ENCODE results near the gene CHRM5. TPM values are rescaled to one million over a fixed set of nuclear protein-coding genes. Genes with fewer than 3 reads are reported as not detected.

CHRM5 gene
- total RNA-seq, 1 experiment from 2014 or later, result not detected

GRCh38 chr15:34070003-34070402, 101.7 kb downstream of the CHRM5 start:
- Histone ChIP-seq H3K27ac (ENCODE audit: low read depth, low read length) (no peak overlapping the region), H3K27me3 (ENCODE audit: insufficient read depth, low read length) (no peaks in the 10 kb centered on the region), H3K4me1 (ENCODE audit: control insufficient read depth in 1 of 2, insufficient read depth in 2 of 2, low read length in 2 of 2) (no peaks in the 10 kb centered on the region), H3K4me3 (replicated peaks in 1 of 2; ENCODE audit: low read depth in 1 of 2, low read length in 2 of 2) (no peak overlapping the region), H3K9me3 (ENCODE audit: control insufficient read depth in 1 of 2, insufficient read depth in 1 of 2, low read depth in 1 of 2, low read length in 2 of 2) (no peaks in the 10 kb centered on the region), H4K20me1 (ENCODE audit: insufficient read depth) (no peaks in the 10 kb centered on the region), H3K9ac (ENCODE audit: low read length) (no peak overlapping the region), H3K79me2 (ENCODE audit: insufficient read depth, low read length) (no peaks in the 10 kb centered on the region), H3K4me2 (ENCODE audit: low read length) (no peak overlapping the region), H3K36me3 (ENCODE audit: control insufficient read depth in 1 of 2, insufficient read depth in 2 of 2, low read length in 2 of 2) (no peaks in the 10 kb centered on the region), H3K9me2 (ENCODE audit: insufficient read depth) (no peaks in the 10 kb centered on the region), H2AFZ (ENCODE audit: low read depth, low read length, poor library complexity, severe bottlenecking) (no peak overlapping the region)
- intact Hi-C loops (cut with micrococcal nuclease), result no loop called here
- ChIA-PET RAD21 (ENCODE audit: low non-redundant PET in 1 of 2, low total read pairs in 2 of 2, uncharacterized antibody in 2 of 2, unreplicated experiment in 2 of 2) (no interaction called here), POLR2A (no interaction called here), CTCF (no interaction called here)
- no TSS peak for BruUV-seq (replicated peaks)
- TF ChIP-seq TCF7L2 (IDR thresholded peaks at IDR 0.05; ENCODE audit: borderline replicate concordance, extremely low read depth, insufficient read depth, insufficient read length), result no peak
- TF ChIP-seq EZH2 (IDR thresholded peaks at IDR 0.05), result no peak
- TF ChIP-seq, protein P1, sequence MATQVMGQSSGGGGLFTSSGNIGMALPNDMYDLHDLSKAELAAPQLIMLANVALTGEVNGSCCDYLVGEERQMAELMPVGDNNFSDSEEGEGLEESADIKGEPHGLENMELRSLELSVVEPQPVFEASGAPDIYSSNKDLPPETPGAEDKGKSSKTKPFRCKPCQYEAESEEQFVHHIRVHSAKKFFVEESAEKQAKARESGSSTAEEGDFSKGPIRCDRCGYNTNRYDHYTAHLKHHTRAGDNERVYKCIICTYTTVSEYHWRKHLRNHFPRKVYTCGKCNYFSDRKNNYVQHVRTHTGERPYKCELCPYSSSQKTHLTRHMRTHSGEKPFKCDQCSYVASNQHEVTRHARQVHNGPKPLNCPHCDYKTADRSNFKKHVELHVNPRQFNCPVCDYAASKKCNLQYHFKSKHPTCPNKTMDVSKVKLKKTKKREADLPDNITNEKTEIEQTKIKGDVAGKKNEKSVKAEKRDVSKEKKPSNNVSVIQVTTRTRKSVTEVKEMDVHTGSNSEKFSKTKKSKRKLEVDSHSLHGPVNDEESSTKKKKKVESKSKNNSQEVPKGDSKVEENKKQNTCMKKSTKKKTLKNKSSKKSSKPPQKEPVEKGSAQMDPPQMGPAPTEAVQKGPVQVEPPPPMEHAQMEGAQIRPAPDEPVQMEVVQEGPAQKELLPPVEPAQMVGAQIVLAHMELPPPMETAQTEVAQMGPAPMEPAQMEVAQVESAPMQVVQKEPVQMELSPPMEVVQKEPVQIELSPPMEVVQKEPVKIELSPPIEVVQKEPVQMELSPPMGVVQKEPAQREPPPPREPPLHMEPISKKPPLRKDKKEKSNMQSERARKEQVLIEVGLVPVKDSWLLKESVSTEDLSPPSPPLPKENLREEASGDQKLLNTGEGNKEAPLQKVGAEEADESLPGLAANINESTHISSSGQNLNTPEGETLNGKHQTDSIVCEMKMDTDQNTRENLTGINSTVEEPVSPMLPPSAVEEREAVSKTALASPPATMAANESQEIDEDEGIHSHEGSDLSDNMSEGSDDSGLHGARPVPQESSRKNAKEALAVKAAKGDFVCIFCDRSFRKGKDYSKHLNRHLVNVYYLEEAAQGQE (IDR thresholded peaks at IDR 0.05; ENCODE audit: low read depth), result no peak
- no peak for TF ChIP-seq YY1 (IDR thresholded peaks at IDR 0.05; ENCODE audit: extremely low read depth, insufficient replicate concordance, low read depth, low read length)
- TF ChIP-seq EGR1 (IDR thresholded peaks at IDR 0.05; ENCODE audit: low read depth), result no peak
- no peak for TF ChIP-seq CBX3 (IDR thresholded peaks at IDR 0.05; ENCODE audit: low read depth)
- TF ChIP-seq JUND (IDR thresholded peaks at IDR 0.05), result no peak
- no peak for TF ChIP-seq EZH2phosphoT487 (IDR thresholded peaks at IDR 0.05; ENCODE audit: borderline replicate concordance)
- TF ChIP-seq ZNF274 (IDR thresholded peaks at IDR 0.05; ENCODE audit: low read depth, low read length), result no peak
- TF ChIP-seq FOSL1 (IDR thresholded peaks at IDR 0.05; ENCODE audit: low read depth), result no peak
- TF ChIP-seq, protein P2, sequence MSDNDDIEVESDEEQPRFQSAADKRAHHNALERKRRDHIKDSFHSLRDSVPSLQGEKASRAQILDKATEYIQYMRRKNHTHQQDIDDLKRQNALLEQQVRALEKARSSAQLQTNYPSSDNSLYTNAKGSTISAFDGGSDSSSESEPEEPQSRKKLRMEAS (IDR thresholded peaks at IDR 0.05), result no peak
- no peak for TF ChIP-seq POLR2AphosphoS5 (IDR thresholded peaks at IDR 0.05; ENCODE audit: low read depth, low read length)
- TF ChIP-seq, protein P3, sequence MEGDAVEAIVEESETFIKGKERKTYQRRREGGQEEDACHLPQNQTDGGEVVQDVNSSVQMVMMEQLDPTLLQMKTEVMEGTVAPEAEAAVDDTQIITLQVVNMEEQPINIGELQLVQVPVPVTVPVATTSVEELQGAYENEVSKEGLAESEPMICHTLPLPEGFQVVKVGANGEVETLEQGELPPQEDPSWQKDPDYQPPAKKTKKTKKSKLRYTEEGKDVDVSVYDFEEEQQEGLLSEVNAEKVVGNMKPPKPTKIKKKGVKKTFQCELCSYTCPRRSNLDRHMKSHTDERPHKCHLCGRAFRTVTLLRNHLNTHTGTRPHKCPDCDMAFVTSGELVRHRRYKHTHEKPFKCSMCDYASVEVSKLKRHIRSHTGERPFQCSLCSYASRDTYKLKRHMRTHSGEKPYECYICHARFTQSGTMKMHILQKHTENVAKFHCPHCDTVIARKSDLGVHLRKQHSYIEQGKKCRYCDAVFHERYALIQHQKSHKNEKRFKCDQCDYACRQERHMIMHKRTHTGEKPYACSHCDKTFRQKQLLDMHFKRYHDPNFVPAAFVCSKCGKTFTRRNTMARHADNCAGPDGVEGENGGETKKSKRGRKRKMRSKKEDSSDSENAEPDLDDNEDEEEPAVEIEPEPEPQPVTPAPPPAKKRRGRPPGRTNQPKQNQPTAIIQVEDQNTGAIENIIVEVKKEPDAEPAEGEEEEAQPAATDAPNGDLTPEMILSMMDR (IDR thresholded peaks at IDR 0.05 in 2 of 3, conservative IDR thresholded peaks at IDR 0.05 in 1 of 3; ENCODE audit: borderline replicate concordance in 1 of 3, insufficient read depth in 1 of 3, low read depth in 2 of 3, low read length in 2 of 3), result no peak
- no peak for TF ChIP-seq RAD21 (IDR thresholded peaks at IDR 0.05; ENCODE audit: low read depth)
- DNase-seq (ENCODE audit: low read depth, low spot score) (no peak), ATAC-seq (no peak)
